Measurements from ENCODE around the gene DYNLRB2.
A peak's percentile ranks its signal among the peaks of the same experiment; 100 is the strongest.

DNA sequence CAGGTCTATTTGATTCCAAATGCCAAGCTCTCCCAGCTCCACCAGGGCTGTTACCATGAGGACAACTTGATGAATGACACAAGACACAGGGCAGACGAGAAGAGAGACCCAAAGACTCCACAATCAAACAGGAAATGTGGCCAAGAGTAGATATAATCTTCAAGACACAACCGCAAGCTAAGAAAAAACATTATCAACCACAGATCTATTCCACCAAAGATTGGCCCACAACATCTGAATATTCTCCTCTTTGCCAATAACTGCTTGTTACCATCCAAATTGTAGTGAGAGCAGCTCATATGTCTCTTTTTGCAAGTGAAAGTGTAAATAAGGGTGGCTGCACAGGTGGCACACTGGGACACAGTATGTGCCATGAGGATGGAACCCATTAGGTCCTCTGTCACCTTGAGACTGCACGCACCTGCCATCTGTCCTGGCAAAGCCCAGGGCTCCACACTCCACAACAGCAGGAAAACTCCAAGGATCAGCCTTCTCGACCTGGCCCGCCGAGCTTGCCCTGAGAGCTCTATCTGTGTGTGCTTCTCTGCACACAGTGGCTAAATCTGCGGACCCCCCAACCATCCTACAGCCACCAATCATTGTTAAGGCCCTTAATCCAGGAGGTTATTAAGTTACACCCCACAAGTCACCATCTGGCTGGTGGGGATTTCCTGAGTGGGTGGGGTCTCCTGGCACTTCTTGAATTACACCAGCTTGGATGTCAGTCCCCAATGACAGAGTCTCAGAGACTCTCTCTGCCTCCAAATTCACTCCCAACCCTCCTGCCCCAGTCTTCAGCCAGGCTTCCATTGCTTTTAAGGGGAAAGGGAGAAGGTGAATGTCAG lies 50.5 kb downstream of the DYNLRB2 start:
- no peak for TF ChIP-seq CTCF (conservative IDR thresholded peaks at IDR 0.05; ENCODE audit: low read length)
- peak; percentile 71; the same call in 1 of the 2 replicates for TF ChIP-seq EZH2phosphoT487 (IDR thresholded peaks at IDR 0.05; ENCODE audit: borderline replicate concordance)
